EL (cell line): Measurements from ENCODE around the gene PKDREJ.
A peak's percentile ranks its signal among the peaks of the same experiment; 100 is the strongest.
"Not testable (repeated sequence)": the region's sequence is repeated elsewhere in the genome, so short reads cannot be mapped to it uniquely, and the experiment has no call there.

Experiments used
- DNase-seq: peaks from one replicate; pipeline ENCODE4 v3.0.0-alpha.2; 2016

The PKDREJ gene, protein sequence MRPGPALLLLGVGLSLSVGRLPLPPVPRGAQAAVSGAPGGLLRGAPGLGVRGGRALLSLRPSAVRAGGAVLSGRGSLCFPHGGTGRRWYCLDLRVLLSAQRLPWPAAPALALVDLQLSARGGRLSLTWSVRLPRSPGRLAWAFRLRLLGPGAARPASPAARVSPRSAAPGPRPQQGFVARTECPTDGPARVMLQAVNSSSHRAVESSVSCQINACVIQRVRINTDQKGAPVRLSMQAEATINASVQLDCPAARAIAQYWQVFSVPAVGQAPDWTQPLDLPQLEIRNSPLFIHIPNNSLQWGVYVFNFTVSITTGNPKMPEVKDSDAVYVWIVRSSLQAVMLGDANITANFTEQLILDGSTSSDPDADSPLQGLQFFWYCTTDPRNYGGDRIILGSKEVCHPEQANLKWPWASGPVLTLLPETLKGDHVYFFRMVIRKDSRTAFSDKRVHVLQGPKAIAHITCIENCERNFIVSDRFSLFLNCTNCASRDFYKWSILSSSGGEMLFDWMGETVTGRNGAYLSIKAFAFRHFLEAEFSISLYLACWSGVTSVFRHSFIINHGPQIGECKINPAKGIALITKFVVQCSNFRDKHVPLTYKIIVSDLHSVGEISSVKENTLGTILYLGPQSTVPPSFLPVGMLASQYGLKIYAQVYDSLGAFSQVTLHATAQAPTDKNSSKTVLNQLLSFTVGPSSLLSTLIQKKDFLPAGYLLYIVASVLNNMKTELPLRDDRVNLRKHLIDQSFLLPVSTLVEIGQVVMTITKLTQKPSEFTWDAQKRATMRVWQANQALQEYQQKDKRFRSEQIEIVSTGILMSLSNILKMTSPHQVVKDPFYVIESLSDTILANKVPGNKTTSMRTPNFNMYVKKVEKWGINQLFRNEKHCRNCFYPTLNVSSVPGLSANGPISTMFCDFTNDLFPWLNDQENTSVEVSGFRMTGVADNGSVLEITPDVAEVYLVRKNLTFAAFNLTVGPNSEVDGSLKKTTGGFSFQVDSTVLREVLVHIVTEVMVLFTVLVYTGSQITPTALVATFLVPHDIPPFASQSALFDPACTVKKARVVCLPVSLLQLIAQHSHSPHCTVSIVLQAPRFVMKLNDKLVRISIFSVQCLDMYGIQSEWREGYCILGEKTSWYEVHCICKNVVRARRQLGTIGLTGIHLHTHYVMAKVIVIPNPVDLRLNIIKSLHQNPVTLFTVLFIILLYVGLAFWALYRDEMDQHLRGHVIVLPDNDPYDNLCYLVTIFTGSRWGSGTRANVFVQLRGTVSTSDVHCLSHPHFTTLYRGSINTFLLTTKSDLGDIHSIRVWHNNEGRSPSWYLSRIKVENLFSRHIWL (N-terminal part only)

GRCh38 chr22:46263216-46263590, at the start of gene PKDREJ:
TSS of gene PKDREJ (minus strand) at chr22:46263343. CDS start at chr22:46263322, 21 bp downstream.
- no peak for DNase-seq

- not testable (repeated sequence) for DNase-seq
Measured at GRCh38 chr22:46312848-46313247, 49.7 kb upstream of the PKDREJ start.

DNA sequence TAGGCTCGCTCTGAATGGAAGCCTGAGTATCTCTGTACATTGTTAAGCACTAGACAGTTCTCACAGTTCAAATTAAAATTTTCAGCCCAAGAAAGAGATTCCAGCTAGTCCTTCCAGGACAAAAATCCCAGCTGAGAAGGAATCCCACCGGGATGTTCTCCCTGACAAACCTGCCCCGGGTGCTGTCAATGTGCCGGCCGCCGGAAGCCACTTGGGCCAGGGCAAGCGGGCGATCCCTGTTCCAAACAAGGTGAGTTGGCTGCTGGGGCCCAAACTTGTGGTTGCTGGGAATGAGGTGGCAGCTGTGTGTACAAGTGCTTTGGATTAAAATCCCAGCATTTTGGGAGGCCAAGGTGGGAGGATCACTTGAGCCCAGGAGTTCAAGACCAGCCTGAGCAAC, 48.9 kb upstream of the PKDREJ start:
- no peak for DNase-seq

DNA sequence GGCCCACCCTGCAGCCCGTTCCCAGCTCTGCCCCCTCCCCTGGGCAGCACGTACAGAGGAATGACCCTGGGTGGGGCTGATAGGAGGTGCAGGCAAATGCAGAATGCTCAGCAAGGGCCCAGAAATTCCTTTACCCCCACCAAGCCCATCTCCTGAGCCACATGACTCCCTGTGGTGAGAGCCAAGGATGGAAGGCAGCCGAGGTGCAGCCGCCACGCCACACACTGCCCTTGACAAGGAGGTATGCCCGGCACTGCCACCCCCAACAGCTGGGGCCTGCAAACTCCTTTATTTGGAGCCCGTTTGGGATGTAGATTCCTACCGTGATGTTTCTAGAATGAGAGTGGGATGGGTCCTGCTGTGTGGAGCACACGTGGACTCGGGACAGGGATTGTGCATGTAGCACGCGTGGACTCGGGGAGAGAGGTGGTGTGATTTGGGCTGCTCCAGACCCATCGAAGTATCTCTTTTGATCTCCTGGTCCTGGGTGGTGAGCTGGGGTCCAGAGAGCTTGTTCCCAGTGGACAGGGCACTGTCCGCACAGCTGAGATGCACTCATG, 46.5 kb upstream of the PKDREJ start:
- no peak for DNase-seq

DNA sequence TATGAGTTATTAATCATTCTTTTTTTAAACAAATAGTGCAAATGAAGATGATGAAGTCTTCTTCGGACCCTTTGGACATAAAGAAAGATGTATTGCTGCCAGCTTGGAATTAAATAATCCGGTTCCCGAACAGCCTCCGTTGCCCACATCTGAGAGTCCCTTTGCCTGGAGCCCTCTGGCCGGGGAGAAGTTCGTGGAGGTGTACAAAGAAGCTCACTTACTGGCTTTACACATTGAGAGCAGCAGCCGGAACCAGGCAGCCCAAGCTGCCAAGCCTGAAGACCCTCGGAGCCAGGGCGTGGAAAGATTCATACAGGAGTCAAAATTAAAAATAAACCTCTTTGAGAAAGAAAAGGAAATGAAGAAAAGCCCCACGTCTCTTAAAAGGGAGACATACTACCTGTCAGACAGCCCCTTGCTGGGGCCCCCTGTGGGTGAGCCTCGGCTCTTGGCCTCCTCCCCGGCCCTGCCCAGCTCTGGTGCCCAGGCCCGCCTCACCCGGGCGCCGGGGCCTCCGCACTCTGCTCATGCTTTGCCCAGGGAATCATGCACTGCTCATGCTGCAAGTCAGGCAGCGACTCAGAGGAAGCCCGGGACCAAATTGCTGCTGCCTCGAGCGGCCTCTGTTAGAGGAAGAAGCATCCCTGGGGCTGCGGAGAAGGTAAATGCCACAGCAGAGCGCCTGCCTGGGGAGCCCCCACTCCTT, 45.3 kb upstream of the PKDREJ start:
- DNase-seq: no peak

DNA sequence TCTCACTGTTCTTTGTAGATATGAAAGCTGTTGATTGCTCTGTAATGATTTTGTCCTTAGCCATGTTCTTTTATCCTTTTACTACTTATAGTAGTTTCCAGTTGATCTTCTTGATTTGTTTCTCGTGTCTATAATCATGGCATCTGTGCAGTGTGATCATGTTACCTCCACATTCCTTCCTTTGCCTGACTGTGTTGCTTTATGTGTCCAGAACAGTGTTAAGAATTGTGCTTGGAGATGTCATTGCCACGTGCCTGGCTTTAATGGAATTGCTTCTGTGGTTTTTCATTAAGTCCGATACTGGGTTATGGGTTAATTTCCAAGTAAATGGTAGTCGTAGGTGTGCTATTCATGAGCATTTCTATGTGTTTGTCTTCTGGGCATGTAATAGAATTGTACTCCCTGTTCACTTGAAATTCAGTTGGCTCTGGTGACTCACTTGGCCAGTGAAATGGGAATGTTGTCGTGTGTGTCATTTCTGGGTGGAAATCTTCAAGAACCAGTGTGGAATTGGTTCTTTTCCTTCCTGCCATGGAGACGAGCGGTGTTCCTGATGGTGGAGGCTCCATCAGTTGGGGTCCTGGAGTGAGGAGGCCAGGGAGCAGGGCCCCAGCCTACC, 40.3 kb upstream of the PKDREJ start:
- DNase-seq: peak; percentile 40

- no peak for DNase-seq
Measured at GRCh38 chr22:46300491-46300890, 37.3 kb upstream of the PKDREJ start.

DNA sequence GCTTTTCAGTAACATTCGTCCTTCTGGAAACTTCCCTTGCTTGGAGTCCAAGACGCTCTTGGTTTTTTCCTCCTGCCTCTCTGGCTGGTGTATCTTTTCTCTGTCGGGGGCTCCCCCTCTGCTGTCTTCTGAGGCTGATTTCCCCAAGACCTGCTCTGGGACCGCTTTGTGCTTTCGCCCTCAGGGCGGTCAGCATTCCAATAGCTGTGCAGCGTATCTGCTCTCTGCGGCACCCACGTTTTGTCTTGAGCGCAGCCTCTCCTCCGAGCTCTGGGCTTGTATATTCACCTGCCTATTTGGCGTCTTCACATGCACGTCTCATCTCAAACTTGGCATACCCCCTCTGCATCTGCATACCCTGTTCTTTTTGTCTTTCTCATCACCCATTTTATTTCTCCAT, 36.0 kb upstream of the PKDREJ start:
- no peak for DNase-seq

- peak; percentile 72 for DNase-seq
Measured at GRCh38 chr22:46297151-46297812, 34.1 kb upstream of the PKDREJ start.

DNA sequence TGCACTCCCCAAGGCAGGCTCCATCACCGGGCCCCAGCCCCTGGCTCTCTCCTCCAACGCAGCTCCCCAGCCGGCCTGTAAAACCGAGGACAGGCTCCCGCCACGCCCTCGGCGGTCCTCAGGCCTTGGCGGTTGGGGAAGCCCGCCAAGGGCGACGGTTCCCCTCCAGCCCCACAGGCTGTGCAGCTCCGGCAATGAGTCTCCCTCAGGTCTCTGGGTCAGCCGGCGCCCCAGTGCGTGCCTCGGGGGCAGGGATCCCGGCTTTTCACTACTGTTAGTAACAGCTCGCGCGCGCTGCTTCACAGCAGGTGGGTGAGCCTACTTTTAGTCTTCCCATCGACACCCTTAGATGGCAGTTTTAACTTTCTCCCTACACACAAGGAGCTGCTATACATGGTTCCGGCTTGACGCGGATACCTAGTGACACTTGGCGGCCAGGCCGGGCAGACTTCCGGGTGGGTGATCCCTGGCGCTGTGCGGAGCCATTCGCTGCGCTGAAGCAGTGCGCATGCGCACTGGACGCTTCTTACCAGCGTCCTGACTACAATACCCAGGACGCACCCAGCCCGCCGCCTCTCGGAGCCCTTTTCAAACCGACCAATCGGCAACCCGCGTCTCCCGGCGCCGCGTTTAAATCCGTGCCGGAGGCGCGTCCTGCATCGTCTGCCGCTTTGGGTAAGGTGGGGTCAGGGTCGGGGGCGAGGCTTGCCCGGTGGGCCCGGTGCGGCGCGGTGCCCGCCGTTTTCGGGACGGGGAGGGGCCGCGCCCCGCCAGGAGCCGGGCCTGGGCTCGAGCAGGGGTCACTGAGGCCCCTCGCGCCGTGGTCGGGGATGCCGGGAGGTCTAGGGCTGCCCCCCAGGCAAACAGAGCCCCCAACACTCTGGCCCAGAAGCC, 33.4 kb upstream of the PKDREJ start, which contains the start of gene GTSE1:
GTSE1 (plus strand) TSS at position 614 of the 894 bp plus-strand sequence. CDS start 531 bp downstream, outside the sequence.
- peak; percentile 99 for DNase-seq

DNA sequence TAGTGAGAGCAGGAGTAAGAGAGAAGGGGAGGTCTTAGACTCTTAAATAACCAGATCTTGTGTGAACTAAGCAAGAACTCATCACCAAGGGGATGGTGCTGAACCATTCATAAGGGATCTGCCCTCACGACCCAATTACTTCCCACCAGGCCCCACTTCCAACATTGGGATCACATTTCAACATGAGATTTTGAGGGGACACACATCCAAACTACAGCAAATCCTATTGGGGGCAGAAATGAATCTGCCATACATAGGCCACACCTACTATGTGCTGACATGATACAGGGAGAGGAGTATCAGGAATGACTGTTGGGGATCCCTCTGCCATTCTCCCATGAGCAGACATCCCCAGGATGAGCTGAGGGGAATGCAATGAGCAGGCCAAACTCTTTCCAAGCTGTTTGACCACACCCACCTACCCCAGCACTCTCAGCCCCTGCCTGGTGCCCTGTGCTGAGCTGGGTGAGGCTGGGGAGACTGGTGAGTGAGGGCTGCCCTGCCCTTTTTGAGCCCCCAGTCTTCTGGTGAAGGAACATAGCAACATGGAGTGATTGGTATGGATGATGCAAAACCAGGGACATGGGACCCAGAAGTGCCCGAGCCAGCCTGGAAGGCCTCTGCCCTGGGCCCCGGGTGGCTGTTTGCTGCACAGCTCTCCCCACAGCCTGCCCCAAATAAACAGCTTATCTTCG, 32.3 kb upstream of the PKDREJ start:
- no peak for DNase-seq

DNA sequence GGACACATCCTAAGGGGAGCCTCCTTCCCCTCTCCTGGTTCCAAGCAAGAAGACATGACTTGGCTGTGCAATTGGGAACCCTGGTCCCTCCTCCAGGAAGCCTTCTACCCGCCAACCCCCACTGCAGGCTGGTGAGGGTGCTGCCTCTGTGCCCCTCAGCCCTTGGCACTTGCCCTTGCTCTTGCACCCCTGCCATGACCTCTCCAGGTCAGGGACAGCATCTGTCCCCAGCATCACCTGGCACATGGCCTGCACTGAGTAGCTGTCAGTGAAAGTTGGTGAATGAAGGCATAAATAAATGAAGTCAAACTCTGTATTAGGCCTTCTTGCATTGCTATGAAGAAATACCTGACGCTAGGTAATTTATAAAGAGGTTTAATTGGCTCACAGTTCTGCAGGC, 31.6 kb upstream of the PKDREJ start:
- DNase-seq: no peak

GRCh38 chr22:46293577-46294260, 30.6 kb upstream of the PKDREJ start:
- DNase-seq: peak; percentile 69

- no peak for DNase-seq
Measured at GRCh38 chr22:46292732-46293131, 29.6 kb upstream of the PKDREJ start.

- no peak for DNase-seq
Measured at GRCh38 chr22:46292173-46292572, 29.0 kb upstream of the PKDREJ start.

DNA sequence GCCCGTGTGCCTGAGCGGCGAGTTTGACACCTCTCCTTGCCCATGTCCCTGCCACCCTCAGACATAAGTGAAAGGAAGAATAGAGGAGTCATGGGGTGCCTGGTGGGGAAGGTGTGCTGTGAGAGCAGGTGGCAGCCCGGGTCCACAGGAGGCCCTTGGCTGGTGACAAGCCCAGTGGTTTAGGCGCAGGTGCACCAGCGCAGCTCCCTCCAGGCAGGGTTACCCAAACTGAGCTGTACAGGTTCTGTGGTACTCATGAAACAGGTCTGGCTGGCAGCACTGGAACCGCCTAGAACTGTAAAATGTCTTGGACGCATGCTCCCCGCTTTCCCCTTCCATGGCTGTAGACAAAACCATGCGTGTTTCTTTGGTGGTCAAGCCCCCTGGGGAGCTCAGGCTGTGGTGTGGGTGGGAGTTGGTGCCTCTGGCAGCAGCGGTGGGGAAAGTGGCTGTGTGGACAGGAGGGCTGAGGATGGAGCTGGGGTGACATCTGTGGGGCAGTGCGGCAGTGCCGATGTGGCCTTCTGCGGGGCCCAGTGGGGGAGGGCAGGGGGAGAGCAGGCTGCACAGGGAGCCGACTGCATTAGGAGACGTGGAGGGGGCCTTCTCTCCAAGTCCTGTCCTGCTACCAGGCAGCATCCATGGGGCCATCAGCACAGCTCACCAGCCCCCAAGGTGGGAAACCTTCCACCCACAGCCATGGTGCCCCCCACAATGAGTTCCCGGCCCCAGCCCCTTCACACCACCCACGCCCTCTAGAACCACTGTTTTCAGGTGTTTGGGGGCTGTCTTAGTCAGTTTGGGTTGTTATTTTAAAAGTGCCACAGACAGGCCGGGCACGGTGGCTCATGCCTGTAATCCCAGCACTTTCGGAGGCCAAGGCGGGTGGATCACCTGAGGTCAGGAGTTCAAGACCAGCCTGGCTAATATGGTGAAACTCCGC, 28.0 kb upstream of the PKDREJ start:
- no peak for DNase-seq

GRCh38 chr22:46290121-46290842, 27.1 kb upstream of the PKDREJ start:
- DNase-seq: no peak
